ENCODE measurements around the gene AR.
"Not testable (repeated sequence)": the region's sequence is repeated elsewhere in the genome, so short reads cannot be mapped to it uniquely, and the experiment has no call there.

AR gene

GRCh38 chrX:67648361-67648760 is 104.5 kb downstream of the AR start:
- DNase-seq = no peak

GRCh38 chrX:67651437-67652142 is 107.8 kb downstream of the AR start:
- no peak for DNase-seq

GRCh38 chrX:67652543-67652942 is 108.7 kb downstream of the AR start:
- no peak for DNase-seq

- no peak for DNase-seq
Measured at GRCh38 chrX:67654301-67654700, 110.5 kb downstream of the AR start.

- no peak for DNase-seq
Measured at GRCh38 chrX:67665583-67665982, 121.8 kb downstream of the AR start.

- DNase-seq = not testable (repeated sequence)
Measured at GRCh38 chrX:67670717-67671116, 126.9 kb downstream of the AR start.

- DNase-seq = no peak
Measured at GRCh38 chrX:67673741-67674274, 130.0 kb downstream of the AR start.

GRCh38 chrX:67674741-67675140 is 130.9 kb downstream of the AR start:
- DNase-seq = no peak

GRCh38 chrX:67684136-67684535 is 140.3 kb downstream of the AR start:
- DNase-seq = no peak

- DNase-seq = no peak
Measured at GRCh38 chrX:67692246-67692645, 148.4 kb downstream of the AR start.

GRCh38 chrX:67693928-67694327 is 150.1 kb downstream of the AR start:
- DNase-seq = no peak

GRCh38 chrX:67697452-67697851 is 153.6 kb downstream of the AR start:
- DNase-seq = no peak

GRCh38 chrX:67700602-67701001 is 156.8 kb downstream of the AR start:
- no peak for DNase-seq

- DNase-seq = no peak
Measured at GRCh38 chrX:67714004-67714403, 170.2 kb downstream of the AR start.

- DNase-seq = no peak
Measured at GRCh38 chrX:67717571-67717970, 173.8 kb downstream of the AR start.

- no peak for DNase-seq
Measured at GRCh38 chrX:67718926-67719325, 175.1 kb downstream of the AR start.

- no peak for DNase-seq
Measured at GRCh38 chrX:67720344-67720743, 176.5 kb downstream of the AR start.

GRCh38 chrX:67721321-67721720 is 177.5 kb downstream of the AR start:
- peak in 1 of 14 donors; percentile 0 for DNase-seq

- DNase-seq = peak in 1 of 14 donors; percentile 0
Measured at GRCh38 chrX:67723580-67724351, 179.9 kb downstream of the AR start.

- peak in 4 of 14 donors; percentile 2 to 26 (median 13) for DNase-seq
Measured at GRCh38 chrX:67724359-67725110, 180.7 kb downstream of the AR start.

GRCh38 chrX:67725471-67725870 is 181.7 kb downstream of the AR start:
- DNase-seq = no peak

- DNase-seq = no peak
Measured at GRCh38 chrX:67726018-67726417, 182.2 kb downstream of the AR start.

- no peak for DNase-seq
Measured at GRCh38 chrX:67727576-67727975, 183.8 kb downstream of the AR start.

All from C1 segment of cervical spinal cord (tissue), 14 donors.